Measurements from ENCODE around the gene NCBP1. TPM values are rescaled to one million over a fixed set of nuclear protein-coding genes. Genes with fewer than 3 reads are reported as not detected.
"Not testable (repeated sequence)": the region's sequence is repeated elsewhere in the genome, so short reads cannot be mapped to it uniquely, and the experiment has no call there.

NCBP1 gene
- total and polyA plus RNA-seq, 2 donors (not counting 1 experiment from before 2014, with no cell fraction given): 27.1 to 42.9 TPM

DNA sequence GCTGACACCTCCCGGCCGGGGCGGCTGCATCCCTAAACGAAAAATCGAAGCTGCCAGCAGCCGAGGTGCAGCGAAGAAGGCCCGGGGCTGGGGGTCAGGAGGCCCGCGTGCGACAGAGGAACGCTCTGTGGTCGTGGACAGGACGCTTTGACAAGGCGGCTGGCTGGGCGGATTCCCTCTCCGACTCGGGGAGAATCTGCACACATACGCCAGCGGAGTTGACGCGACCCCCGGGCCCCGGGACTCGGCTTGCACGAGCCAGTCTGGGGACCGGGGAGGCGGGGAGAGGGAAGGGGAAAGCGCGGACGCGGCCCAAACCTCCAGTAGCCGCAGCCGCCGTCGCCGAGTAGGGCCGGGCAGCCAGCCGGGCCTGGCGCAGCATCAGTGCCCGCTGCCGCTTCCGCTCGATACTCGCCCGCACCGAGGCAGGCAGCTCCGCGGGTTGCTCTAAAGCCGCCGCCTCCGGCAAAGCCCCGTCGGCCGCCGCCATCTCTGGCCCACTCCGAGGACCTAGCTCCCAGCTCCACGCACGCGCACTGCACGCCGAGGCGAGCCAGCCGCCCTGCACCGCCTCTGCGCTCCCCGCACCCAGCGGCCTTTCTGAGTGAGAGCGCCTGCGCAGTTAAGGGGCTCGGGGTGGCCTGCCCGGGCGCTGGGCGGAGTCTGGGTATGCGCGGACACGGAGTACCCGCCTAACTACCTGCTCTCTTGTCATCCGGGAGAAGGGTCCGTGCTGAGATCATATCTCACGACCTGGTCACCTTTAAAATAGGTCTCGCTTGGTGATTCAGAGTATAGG, 63.4 kb downstream of the NCBP1 start, which contains the start of gene XPA:
TSS of gene XPA (minus strand) at position 538 of the 799 bp plus-strand sequence. CDS start at position 490, 48 bp downstream.
- H3K9me3 ChIP-seq (ENCODE audit: control insufficient read depth, insufficient read depth, low read depth, low read length): no peaks in the 10 kb centered on the region
- no peaks in the 10 kb centered on the region for H3K4me1 ChIP-seq (ENCODE audit: control insufficient read depth, extremely low read depth, insufficient read depth, low read length)
- H4K20me1 ChIP-seq (ENCODE audit: control insufficient read depth, extremely low read depth, insufficient read depth, low read length): no peaks in the 10 kb centered on the region
- H3K9ac ChIP-seq (ENCODE audit: insufficient read depth, low read length): peak within 1 kb of the TSS; percentile 92
- DNase-seq (ENCODE audit: low read depth in 2 of 2): peak; percentile 85 to 92
- peak within 1 kb of the TSS; percentile 91 for H2AFZ ChIP-seq (ENCODE audit: low read length)
- peaks cover 25% of the 10 kb centered on the region for H3K79me2 ChIP-seq (ENCODE audit: control insufficient read depth, insufficient read depth, low read length)
- peaks cover 2% of the 10 kb centered on the region for H3K27me3 ChIP-seq (ENCODE audit: control insufficient read depth, insufficient read depth, low read length)
- H3K27ac ChIP-seq (ENCODE audit: insufficient read depth, low read length): peak within 1 kb of the TSS; percentile 81
- peak within 1 kb of the TSS; percentile 82 to 91 (median 86) for H3K4me3 ChIP-seq (replicated peaks in 1 of 4; ENCODE audit: control extremely low read depth in 1 of 4, insufficient read depth in 1 of 4, low read depth in 3 of 4, low read length in 4 of 4)
- H3K36me3 ChIP-seq (ENCODE audit: control insufficient read depth, insufficient read depth, low read length): no peaks in the 10 kb centered on the region
- peak within 1 kb of the TSS; percentile 89 for H3K4me2 ChIP-seq (ENCODE audit: extremely low read depth, insufficient read depth, low read length)
- TF ChIP-seq EZH2 (IDR thresholded peaks at IDR 0.05; ENCODE audit: low read length, missing control alignments): no peak
- TF ChIP-seq, protein P1, sequence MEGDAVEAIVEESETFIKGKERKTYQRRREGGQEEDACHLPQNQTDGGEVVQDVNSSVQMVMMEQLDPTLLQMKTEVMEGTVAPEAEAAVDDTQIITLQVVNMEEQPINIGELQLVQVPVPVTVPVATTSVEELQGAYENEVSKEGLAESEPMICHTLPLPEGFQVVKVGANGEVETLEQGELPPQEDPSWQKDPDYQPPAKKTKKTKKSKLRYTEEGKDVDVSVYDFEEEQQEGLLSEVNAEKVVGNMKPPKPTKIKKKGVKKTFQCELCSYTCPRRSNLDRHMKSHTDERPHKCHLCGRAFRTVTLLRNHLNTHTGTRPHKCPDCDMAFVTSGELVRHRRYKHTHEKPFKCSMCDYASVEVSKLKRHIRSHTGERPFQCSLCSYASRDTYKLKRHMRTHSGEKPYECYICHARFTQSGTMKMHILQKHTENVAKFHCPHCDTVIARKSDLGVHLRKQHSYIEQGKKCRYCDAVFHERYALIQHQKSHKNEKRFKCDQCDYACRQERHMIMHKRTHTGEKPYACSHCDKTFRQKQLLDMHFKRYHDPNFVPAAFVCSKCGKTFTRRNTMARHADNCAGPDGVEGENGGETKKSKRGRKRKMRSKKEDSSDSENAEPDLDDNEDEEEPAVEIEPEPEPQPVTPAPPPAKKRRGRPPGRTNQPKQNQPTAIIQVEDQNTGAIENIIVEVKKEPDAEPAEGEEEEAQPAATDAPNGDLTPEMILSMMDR (conservative IDR thresholded peaks at IDR 0.05 in 1 of 2, IDR thresholded peaks at IDR 0.05 in 1 of 2; ENCODE audit: low read depth in 1 of 2, low read length in 2 of 2): no peak

DNA sequence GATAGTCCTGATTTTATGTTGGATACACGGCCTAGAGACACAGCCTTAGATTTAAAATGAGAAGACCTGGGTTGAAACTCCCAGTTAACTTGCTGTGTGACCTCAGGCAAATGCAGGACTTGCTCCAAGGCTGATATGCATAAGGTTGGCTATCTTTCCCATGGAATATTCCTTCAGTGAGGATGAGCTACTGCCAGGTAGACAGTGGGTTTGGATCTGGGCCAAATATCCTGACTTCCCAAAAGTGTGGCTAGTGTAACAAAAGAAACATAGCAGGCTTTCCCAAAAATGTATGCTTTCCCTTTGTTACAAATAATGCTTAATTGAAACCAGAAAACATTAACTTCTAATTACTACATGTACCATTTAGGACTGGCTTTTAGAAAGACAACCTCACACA, 64.2 kb downstream of the NCBP1 start:
- H3K36me3 ChIP-seq (ENCODE audit: control insufficient read depth, insufficient read depth, low read length): no peaks in the 10 kb centered on the region
- no peaks in the 10 kb centered on the region for H3K9me3 ChIP-seq (ENCODE audit: control insufficient read depth, insufficient read depth, low read depth, low read length)
- no peak for DNase-seq (ENCODE audit: low read depth in 2 of 2)
- H3K4me1 ChIP-seq (ENCODE audit: control insufficient read depth, extremely low read depth, insufficient read depth, low read length): no peaks in the 10 kb centered on the region
- no peak overlapping the region for H3K9ac ChIP-seq (ENCODE audit: insufficient read depth, low read length)
- H2AFZ ChIP-seq (ENCODE audit: low read length): peak overlapping the region; percentile 91
- no peak for TF ChIP-seq EZH2 (IDR thresholded peaks at IDR 0.05; ENCODE audit: low read length, missing control alignments)
- TF ChIP-seq, protein P1 (conservative IDR thresholded peaks at IDR 0.05 in 1 of 2, IDR thresholded peaks at IDR 0.05 in 1 of 2; ENCODE audit: low read depth in 1 of 2, low read length in 2 of 2): no peak
- no peak overlapping the region for H3K4me2 ChIP-seq (ENCODE audit: extremely low read depth, insufficient read depth, low read length)
- peaks cover 2% of the 10 kb centered on the region for H3K27me3 ChIP-seq (ENCODE audit: control insufficient read depth, insufficient read depth, low read length)
- peaks cover 25% of the 10 kb centered on the region for H3K79me2 ChIP-seq (ENCODE audit: control insufficient read depth, insufficient read depth, low read length)
- no peaks in the 10 kb centered on the region for H4K20me1 ChIP-seq (ENCODE audit: control insufficient read depth, extremely low read depth, insufficient read depth, low read length)
- H3K27ac ChIP-seq (ENCODE audit: insufficient read depth, low read length): no peak overlapping the region
- H3K4me3 ChIP-seq (replicated peaks in 1 of 4; ENCODE audit: control extremely low read depth in 1 of 4, insufficient read depth in 1 of 4, low read depth in 3 of 4, low read length in 4 of 4): peak overlapping the region in 1 of 4 experiments; percentile 68

DNA sequence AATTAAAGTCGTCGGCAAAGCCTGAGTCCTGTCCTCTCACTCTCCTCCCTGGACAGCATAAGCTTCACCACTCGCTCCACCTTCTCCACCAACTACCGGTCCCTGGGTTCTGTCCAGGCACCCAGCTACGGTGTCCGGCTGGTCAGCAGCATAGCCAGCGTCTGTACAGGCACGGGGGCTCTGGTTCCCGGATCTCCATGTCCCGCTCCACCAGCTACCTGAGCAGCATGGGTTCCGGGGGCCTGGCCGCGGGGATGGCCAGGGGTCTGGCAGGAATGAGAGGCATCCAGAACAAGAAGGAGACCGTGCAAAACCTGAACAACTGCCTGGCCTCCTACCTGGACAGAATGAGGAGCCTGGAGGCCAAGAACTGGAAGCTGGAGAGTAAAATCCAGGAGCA, 65.2 kb downstream of the NCBP1 start:
- Histone ChIP-seq H3K79me2 (ENCODE audit: control insufficient read depth, insufficient read depth, low read length) (peaks cover 25% of the 10 kb centered on the region), H3K36me3 (ENCODE audit: control insufficient read depth, insufficient read depth, low read length) (no peaks in the 10 kb centered on the region)

DNA sequence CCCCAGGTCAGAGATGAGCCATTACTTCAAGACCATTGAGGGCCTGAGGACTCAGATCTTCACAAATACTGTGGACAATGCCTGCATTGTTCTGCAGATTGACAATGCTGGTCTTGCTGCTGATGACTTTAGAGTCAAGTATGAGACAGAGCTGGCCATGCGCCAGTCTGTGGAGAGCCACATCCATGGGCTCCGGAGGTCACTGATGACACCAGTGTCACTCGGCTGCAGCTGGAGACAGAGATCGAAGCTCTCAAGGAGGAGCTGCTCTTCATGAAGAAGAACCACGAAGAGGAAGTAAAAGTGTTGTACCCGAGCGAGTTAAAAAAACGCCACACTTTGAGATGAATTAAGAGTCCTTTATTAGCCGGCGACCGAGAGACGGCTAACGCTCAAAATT, 65.7 kb downstream of the NCBP1 start:
- not testable (repeated sequence) for DNase-seq (ENCODE audit: low read depth in 2 of 2); H3K4me3 ChIP-seq (replicated peaks in 1 of 4; ENCODE audit: control extremely low read depth in 1 of 4, insufficient read depth in 1 of 4, low read depth in 3 of 4, low read length in 4 of 4); H3K4me2 ChIP-seq (ENCODE audit: extremely low read depth, insufficient read depth, low read length); H3K36me3 ChIP-seq (ENCODE audit: control insufficient read depth, insufficient read depth, low read length); H3K27ac ChIP-seq (ENCODE audit: insufficient read depth, low read length); H3K9me3 ChIP-seq (ENCODE audit: control insufficient read depth, insufficient read depth, low read depth, low read length); H3K27me3 ChIP-seq (ENCODE audit: control insufficient read depth, insufficient read depth, low read length); H3K4me1 ChIP-seq (ENCODE audit: control insufficient read depth, extremely low read depth, insufficient read depth, low read length); H3K9ac ChIP-seq (ENCODE audit: insufficient read depth, low read length); H4K20me1 ChIP-seq (ENCODE audit: control insufficient read depth, extremely low read depth, insufficient read depth, low read length); H2AFZ ChIP-seq (ENCODE audit: low read length)
- peaks cover 23% of the 10 kb centered on the region for H3K79me2 ChIP-seq (ENCODE audit: control insufficient read depth, insufficient read depth, low read length)

More for the DNA sequence above, 65.2 kb downstream of the NCBP1 start:
- peaks cover 2% of the 10 kb centered on the region for H3K27me3 ChIP-seq (ENCODE audit: control insufficient read depth, insufficient read depth, low read length)
- H3K4me2 ChIP-seq (ENCODE audit: extremely low read depth, insufficient read depth, low read length): no peak overlapping the region
- no peak for TF ChIP-seq EZH2 (IDR thresholded peaks at IDR 0.05; ENCODE audit: low read length, missing control alignments)
- TF ChIP-seq, protein P1 (conservative IDR thresholded peaks at IDR 0.05 in 1 of 2, IDR thresholded peaks at IDR 0.05 in 1 of 2; ENCODE audit: low read depth in 1 of 2, low read length in 2 of 2): no peak
- H4K20me1 ChIP-seq (ENCODE audit: control insufficient read depth, extremely low read depth, insufficient read depth, low read length): no peaks in the 10 kb centered on the region
- H2AFZ ChIP-seq (ENCODE audit: low read length): no peak overlapping the region
- H3K9ac ChIP-seq (ENCODE audit: insufficient read depth, low read length): no peak overlapping the region
- H3K9me3 ChIP-seq (ENCODE audit: control insufficient read depth, insufficient read depth, low read depth, low read length): no peaks in the 10 kb centered on the region
- no peak for DNase-seq (ENCODE audit: low read depth in 2 of 2)
- no peak overlapping the region for H3K27ac ChIP-seq (ENCODE audit: insufficient read depth, low read length)
- H3K4me3 ChIP-seq (replicated peaks in 1 of 4; ENCODE audit: control extremely low read depth in 1 of 4, insufficient read depth in 1 of 4, low read depth in 3 of 4, low read length in 4 of 4): no peak overlapping the region
- H3K4me1 ChIP-seq (ENCODE audit: control insufficient read depth, extremely low read depth, insufficient read depth, low read length): peaks cover 3% of the 10 kb centered on the region
